Measurements from ENCODE around the gene CALML6.

The CALML6 gene

GRCh38 chr1:1947493-1947892 is 32.4 kb downstream of the CALML6 start:
- no peak for TF ChIP-seq CTCF (IDR thresholded peaks at IDR 0.05; ENCODE audit: low read length, missing control alignments)
- no peak overlapping the region for H3K4me3 ChIP-seq (replicated peaks; ENCODE audit: low read depth, low read length)
- DNase-seq (ENCODE audit: low read depth), result no peak

DNA sequence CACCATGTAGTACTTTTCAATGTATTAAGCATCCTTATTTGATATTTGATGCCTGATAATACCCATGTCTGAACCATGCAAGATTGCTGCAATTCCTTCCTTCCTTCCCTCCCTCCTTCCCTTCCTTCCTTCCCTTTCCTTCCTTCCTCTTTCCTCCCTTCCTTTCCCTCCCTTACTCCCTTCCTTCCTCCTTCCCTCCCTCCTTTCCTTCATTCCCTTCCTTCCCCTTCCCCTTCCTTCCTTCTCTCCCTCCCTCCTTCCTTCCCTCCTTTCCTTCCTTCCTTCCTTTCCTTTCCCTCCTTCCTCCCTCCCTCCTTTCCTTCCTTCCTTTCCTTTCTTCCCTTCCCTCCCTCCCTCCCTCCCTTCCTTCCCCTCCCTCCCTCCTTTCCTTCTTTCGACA is 33.7 kb downstream of the CALML6 start:
- no peak for DNase-seq (ENCODE audit: low read depth)
- no peak overlapping the region for H3K4me3 ChIP-seq (replicated peaks; ENCODE audit: low read depth, low read length)
- TF ChIP-seq CTCF (IDR thresholded peaks at IDR 0.05; ENCODE audit: low read length, missing control alignments), result no peak

DNA sequence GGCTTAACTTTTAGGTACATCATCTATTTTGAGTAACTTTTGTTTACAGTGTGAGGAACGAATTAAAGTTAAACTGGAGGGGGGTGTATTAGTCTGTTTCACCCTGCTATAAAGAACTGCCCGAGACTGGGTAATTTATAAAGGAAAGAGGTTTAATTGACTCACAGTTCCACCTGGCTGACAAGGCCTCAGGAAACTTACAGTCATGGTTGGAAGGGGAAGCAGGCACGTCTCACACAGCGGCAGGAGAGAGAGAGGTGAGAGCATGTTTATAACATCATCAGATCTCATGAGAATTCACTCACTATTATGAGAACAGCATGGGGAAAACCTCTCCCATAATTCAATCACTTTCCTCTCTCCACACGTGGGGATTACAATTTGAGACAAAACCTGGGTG is 35.9 kb downstream of the CALML6 start:
- TF ChIP-seq CTCF (IDR thresholded peaks at IDR 0.05; ENCODE audit: low read length, missing control alignments), result no peak
- DNase-seq (ENCODE audit: low read depth), result no peak
- no peak overlapping the region for H3K4me3 ChIP-seq (replicated peaks; ENCODE audit: low read depth, low read length)

DNA sequence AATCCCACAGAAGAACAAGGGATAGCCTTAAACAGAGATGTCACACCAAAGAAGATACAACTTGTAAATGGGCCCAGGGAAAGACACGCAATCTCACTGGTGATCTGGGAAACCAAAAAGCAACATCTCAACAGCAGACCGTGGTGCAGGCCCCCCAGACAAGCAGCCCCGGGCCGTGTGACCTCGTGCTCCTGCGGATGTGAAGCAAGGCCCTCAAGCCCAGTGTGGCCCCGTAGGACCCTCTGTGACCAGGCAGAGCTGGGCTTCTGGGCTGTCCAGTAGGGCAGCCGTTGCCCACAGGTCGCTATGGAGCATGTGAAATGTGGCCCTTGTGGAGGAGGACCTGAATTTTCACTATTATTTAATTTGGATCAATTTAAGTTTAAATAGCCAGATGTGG is 39.0 kb downstream of the CALML6 start:
- no peak for DNase-seq (ENCODE audit: low read depth)
- no peak for TF ChIP-seq CTCF (IDR thresholded peaks at IDR 0.05; ENCODE audit: low read length, missing control alignments)

GRCh38 chr1:1954831-1955441 is 39.9 kb downstream of the CALML6 start:
- no peak for DNase-seq (ENCODE audit: low read depth)

More for the DNA sequence above, 39.0 kb downstream of the CALML6 start:
- H3K4me3 ChIP-seq (replicated peaks; ENCODE audit: low read depth, low read length), result no peak overlapping the region

DNA sequence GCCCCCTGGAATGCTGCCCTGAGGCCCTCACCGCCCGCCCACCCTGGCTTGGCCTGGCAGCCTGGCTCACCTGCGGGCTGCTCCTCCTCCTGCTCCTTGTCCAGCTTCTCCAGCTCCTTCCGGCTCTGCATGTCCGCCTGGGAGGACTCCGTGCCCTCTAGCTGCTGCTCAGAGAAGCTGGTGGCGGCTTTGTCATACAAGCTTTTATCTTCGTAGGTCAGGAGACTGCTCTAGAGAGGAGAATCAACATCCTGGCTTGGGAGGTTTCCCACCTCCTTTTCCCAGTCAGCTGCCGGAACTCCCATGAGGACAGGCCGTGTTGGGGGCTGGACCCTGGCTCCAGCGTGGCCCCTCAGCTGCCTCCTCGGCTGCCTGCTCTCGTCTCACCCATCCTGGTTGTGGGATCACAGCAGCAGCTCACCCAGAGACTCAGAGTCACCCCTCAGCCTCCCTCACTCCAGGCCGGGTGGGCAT is 40.6 kb downstream of the CALML6 start:
- no peak for TF ChIP-seq CTCF (IDR thresholded peaks at IDR 0.05; ENCODE audit: low read length, missing control alignments)
- no peak for DNase-seq (ENCODE audit: low read depth)
- H3K4me3 ChIP-seq (replicated peaks; ENCODE audit: low read depth, low read length), result no peak overlapping the region

More at GRCh38 chr1:1954831-1955441, 39.9 kb downstream of the CALML6 start:
- H3K4me3 ChIP-seq (replicated peaks; ENCODE audit: low read depth, low read length), result no peak overlapping the region
- TF ChIP-seq CTCF (IDR thresholded peaks at IDR 0.05; ENCODE audit: low read length, missing control alignments), result no peak

GRCh38 chr1:1956101-1956500 is 41.0 kb downstream of the CALML6 start:
- no peak overlapping the region for H3K4me3 ChIP-seq (replicated peaks; ENCODE audit: low read depth, low read length)
- no peak for DNase-seq (ENCODE audit: low read depth)
- TF ChIP-seq CTCF (IDR thresholded peaks at IDR 0.05; ENCODE audit: low read length, missing control alignments), result no peak

Measured in fibroblast of pulmonary artery (primary cell).